K562 (cell line): ENCODE measurements around the gene RPAP2. TPM values are rescaled to one million over a fixed set of nuclear protein-coding genes. Genes with fewer than 3 reads are reported as not detected.

Source experiments
- ATAC-seq: fragments of 200-7000 bp; cut with Tn5 transposase; 3 replicates; pipeline ENCODE4 v1.9.1; 2020; ENCODE audit warnings: moderate library complexity
- BruUV-seq: library from RNA; stranded (reverse); fragments of 400-500 nt; replicated peaks from 2 replicates; lab custom pipeline; 2021; lab: Mats Ljungman, UMichigan
- CTCF ChIA-PET: fragments of 300-600 bp; formaldehyde crosslinking; extraction: SDS; loops from one replicate; lab custom pipeline; 2021; ENCODE audit warnings: low intra/inter-chr PET ratio; lab: Yijun Ruan, JAX
- POLR2A ChIA-PET: fragments of 300-600, 350-650 bp; sonication (Branson Sonifier 250); formaldehyde crosslinking; extraction: SDS; loops from one replicate; lab custom pipeline; 2021; ENCODE audit warnings: antibody characterized with exemption, inconsistent platforms; lab: Yijun Ruan, JAX
- DNase-seq, 4 experiments: peaks; one replicate each; pipeline versions ENCODE4 v3.0.0 to v3.0.0-alpha.2; 2011 to 2018; ENCODE audit warnings: low spot score in 3 of 4, mixed read lengths in 3 of 4; ENCODE audit errors: extremely low read depth in 1 of 4
- FAIRE-seq: peaks from 2 replicates; lab custom pipeline; 2011; peaks lifted over from hg19 to GRCh38; lab: Jason Lieb, UNC
- H2AFZ ChIP-seq: 2 replicates; pipeline ENCODE4 v1.6.0; 2011; ENCODE audit warnings: low read depth, low read length, control low read depth, inconsistent platforms
- H3K27ac ChIP-seq: fragments of 200-600 bp; 3 replicates; pipeline ENCODE4 v1.8.0; 2011; ENCODE audit warnings: low read depth, mild to moderate bottlenecking, control low read depth, inconsistent platforms, low read length, moderate library complexity, mixed read lengths; ENCODE audit errors: extremely low read depth
- H3K27me3 ChIP-seq, 2 experiments: fragments of 300-600 bp in 1 of 2; 2 replicates in 1 of 2; 3 replicates in 1 of 2; pipeline versions ENCODE4 v1.6.0 to v1.8.0; 2011; ENCODE audit warnings: inconsistent platforms in 2 of 2, low read length in 2 of 2, mild to moderate bottlenecking in 1 of 2, mixed read lengths in 1 of 2, moderate library complexity in 1 of 2; ENCODE audit not compliant: control insufficient read depth in 2 of 2, insufficient read depth in 2 of 2
- H3K36me3 ChIP-seq: fragments of 300-600 bp; 3 replicates; pipeline ENCODE4 v1.8.0; 2011; ENCODE audit warnings: mild to moderate bottlenecking, low read length, inconsistent platforms; ENCODE audit not compliant: control insufficient read depth, insufficient read depth
- H3K4me1 ChIP-seq, 2 experiments: fragments of 200-600 bp in 1 of 2; replicated peaks in 1 of 2; 2 replicates in 1 of 2; 3 replicates in 1 of 2; pipeline versions ENCODE4 v1.5.1 to v1.8.0; 2011; ENCODE audit warnings: inconsistent platforms in 2 of 2, low read length in 2 of 2, mild to moderate bottlenecking in 1 of 2, mixed read lengths in 1 of 2, moderate library complexity in 1 of 2; ENCODE audit not compliant: control insufficient read depth in 2 of 2, insufficient read depth in 2 of 2
- H3K4me2 ChIP-seq: 2 replicates; pipeline ENCODE4 v1.6.1; 2011; ENCODE audit warnings: low read length, control low read depth, inconsistent platforms, mixed read lengths; ENCODE audit not compliant: insufficient read depth
- H3K4me3 ChIP-seq: fragments of 200-600 bp; sonication (generic), shearing (Covaris generic); 2 replicates; pipeline ENCODE4 v1.5.1; 2016; ENCODE audit warnings: control low read depth, inconsistent platforms
- H3K79me2 ChIP-seq: fragments of 200-600 bp; 3 replicates; pipeline ENCODE4 v1.8.0; 2011; ENCODE audit warnings: low read length, inconsistent platforms; ENCODE audit not compliant: control insufficient read depth, insufficient read depth
- H3K9ac ChIP-seq, 2 experiments: 2 replicates each; pipeline versions ENCODE4 v1.6.0 to v1.6.1; 2011; ENCODE audit warnings: low read depth in 2 of 2, low read length in 2 of 2, control low read depth in 1 of 2, inconsistent platforms in 1 of 2, mild to moderate bottlenecking in 1 of 2, mixed read lengths in 1 of 2; ENCODE audit not compliant: insufficient read depth in 1 of 2
- H3K9me1 ChIP-seq: one replicate; pipeline ENCODE4 v1.6.0; 2011; ENCODE audit warnings: inconsistent platforms, mild to moderate bottlenecking, low read length, moderate library complexity; ENCODE audit not compliant: control insufficient read depth, insufficient read depth
- H3K9me3 ChIP-seq: replicated peaks from 2 replicates; pipeline ENCODE4 v1.5.1; 2011; ENCODE audit warnings: low read depth, low read length, inconsistent platforms; ENCODE audit not compliant: control insufficient read depth, insufficient read depth
- H4K20me1 ChIP-seq: replicated peaks from 2 replicates; pipeline ENCODE4 v1.6.1; 2011; ENCODE audit warnings: low read length, inconsistent platforms, mixed read lengths; ENCODE audit not compliant: control insufficient read depth, insufficient read depth
- CBX3 ChIP-seq, 2 experiments: IDR thresholded peaks; 1 replicate in 1 of 2; 2 replicates in 1 of 2; pipeline ENCODE4 v1.6.1; 2012; ENCODE audit warnings: inconsistent platforms in 2 of 2, low read length in 2 of 2, borderline replicate concordance in 1 of 2, control low read depth in 1 of 2
- CUX1 ChIP-seq: fragments of 200-800 bp; sonication (Bioruptor generic); IDR thresholded peaks from 2 replicates; pipeline ENCODE4 v1.6.1; 2016; ENCODE audit warnings: missing genetic modification characterization, missing compliant biosample characterization
- KHSRP ChIP-seq: fragments of 450-650 bp; IDR thresholded peaks from 2 replicates; pipeline ENCODE4 v1.6.1; 2017
- MEF2A ChIP-seq: IDR thresholded peaks from 2 replicates; pipeline ENCODE4 v1.6.1; 2011; ENCODE audit warnings: low read depth, mild to moderate bottlenecking, low read length, moderate library complexity; ENCODE audit not compliant: control insufficient read depth
- MEF2D ChIP-seq: conservative IDR thresholded peaks from 2 replicates; pipeline ENCODE4 v1.6.1; 2016; ENCODE audit warnings: low read depth, missing genetic modification characterization, missing compliant biosample characterization
- MYC ChIP-seq, 2 experiments: fragments of 250-450 bp in 1 of 2; sonication (Bioruptor Pico) in 1 of 2; IDR thresholded peaks; 2 replicates each; pipeline versions ENCODE4 v1.5.1 to v1.6.1; 2012 to 2021; ENCODE audit warnings: low read depth in 2 of 2, borderline replicate concordance in 1 of 2, improper control_type of control experiment in 1 of 2, low read length in 1 of 2, mild to moderate bottlenecking in 1 of 2, moderate library complexity in 1 of 2
- PTTG1 ChIP-seq: fragments of 450-650 bp; IDR thresholded peaks from 2 replicates; pipeline ENCODE4 v1.6.1; 2016; ENCODE audit warnings: low read depth, mild to moderate bottlenecking, missing genetic modification characterization, missing compliant biosample characterization
- RBM25 ChIP-seq: fragments of 200-400 bp; formaldehyde crosslinking; IDR thresholded peaks from 2 replicates; pipeline ENCODE4 v1.6.1; 2018; ENCODE audit warnings: low read length, low read depth, moderate library complexity; ENCODE audit not compliant: severe bottlenecking
- SMAD4 ChIP-seq: fragments of 250-450 bp; sonication (Bioruptor Pico); conservative IDR thresholded peaks from 2 replicates; pipeline ENCODE4 v1.8.0; 2021; ENCODE audit warnings: inconsistent platforms, mild to moderate bottlenecking, moderate library complexity
- TRIM24 ChIP-seq, 2 experiments: fragments of 450-650 bp; IDR thresholded peaks; 2 replicates each; pipeline ENCODE4 v1.6.1; 2016
- TRIM28 ChIP-seq: fragments of 450-650 bp; IDR thresholded peaks from 2 replicates; pipeline ENCODE4 v1.6.1; 2017
- ZNF280A ChIP-seq: fragments of 450-650 bp; IDR thresholded peaks from 2 replicates; pipeline ENCODE4 v1.6.1; 2018; ENCODE audit warnings: mild to moderate bottlenecking, low read depth; ENCODE audit not compliant: partially characterized antibody
- ZNF384 ChIP-seq: IDR thresholded peaks from 2 replicates; pipeline ENCODE4 v1.6.1; 2012; ENCODE audit warnings: low read depth, low read length, improper control_type of control experiment
- ZNF449 ChIP-seq: fragments of 250-450 bp; sonication (Bioruptor Pico); IDR thresholded peaks from 2 replicates; pipeline ENCODE4 v1.8.0; 2022; ENCODE audit warnings: moderate library complexity, mild to moderate bottlenecking, inconsistent platforms
- WGBS: fragments of 100-300 bp; shearing (Covaris generic); methylation state at CpG from one replicate; pipeline ENCODE4 v1.1.6; 2016; ENCODE audit warnings: low coverage, mixed read lengths; ENCODE audit not compliant: insufficient coverage; ENCODE audit errors: missing lambda C conversion rate; 5-methylcytosine and 5-hydroxymethylcytosine counted together
- in situ Hi-C: fragments of 300-500 bp; cut with MboI; formaldehyde crosslinking; loops from 4 replicates; pipeline ENCODE4 v1.15.0; 2018; ENCODE audit warnings: inconsistent platforms, mixed read lengths
- intact Hi-C: fragments of 100-400 bp; cut with micrococcal nuclease; formaldehyde crosslinking; loops from 2 replicates; pipeline ENCODE4 v1.14.2; 2022
- polyA plus RNA-seq, 8 experiments: library from polyadenylated mRNA; depleted of rRNA in 4 of 8; stranded (reverse) in 5 of 8; unstranded in 3 of 8; fragments of >200 nt; fragmentation: Nextera tagmentation in 2 of 8; fragmentation: Illumina TruSeq in 1 of 8; extraction: Ambion mirVana in 2 of 8; extraction: Trizol in 1 of 8; gene quantifications; 2 replicates each; pipeline versions ENCODE4 v1.2.1 to v1.2.3, GENCODE V29; 2011 to 2014; ENCODE audit warnings: inconsistent platforms in 1 of 8, missing spikeins in 1 of 8
- total RNA-seq, 7 experiments: library from RNA; depleted of rRNA in 6 of 7; stranded (reverse); fragments of >200 nt in 6 of 7; fragmentation: Illumina TruSeq in 2 of 7; extraction: Trizol in 2 of 7; gene quantifications; 2 replicates each; pipeline versions ENCODE4 v1.2.1 to v1.2.3, GENCODE V29; 2011 to 2021; ENCODE audit warnings: low replicate concordance in 1 of 7

Gene RPAP2
- total and polyA plus RNA-seq, 9 of the 15 experiments (the other 6 are each of a cell fraction or from before 2014, with no cell fraction given): 6.2 to 41.7 (median 28.7) TPM

DNA sequence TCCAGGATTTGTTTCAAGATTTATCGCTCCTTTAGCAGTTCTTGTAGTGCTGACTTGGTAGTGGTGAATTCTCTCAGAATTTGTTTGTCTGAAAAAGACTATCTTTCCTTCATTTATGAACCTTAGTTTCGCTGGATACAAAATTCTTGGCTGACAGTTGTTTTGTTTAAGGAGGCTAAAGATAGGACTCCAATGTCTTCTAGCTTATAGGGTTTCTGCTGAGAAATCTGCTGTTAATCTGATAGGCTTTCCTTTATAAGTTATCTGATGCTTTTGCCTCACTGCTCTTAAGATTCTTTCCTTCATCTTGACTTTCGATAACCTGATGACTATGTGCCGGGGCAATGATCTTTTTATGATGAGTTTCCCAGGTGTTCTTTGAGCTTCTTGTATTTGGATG, 28.9 kb downstream of the RPAP2 start:
- no TSS peak for BruUV-seq
- H3K9me3 ChIP-seq: peaks cover 9% of the 10 kb centered on the region
- no peaks in the 10 kb centered on the region for H4K20me1 ChIP-seq
- no peak overlapping the region for H3K9ac ChIP-seq
- no peaks in the 10 kb centered on the region; a peak in 1 of 5 replicates for H3K4me1 ChIP-seq
- CTCF ChIA-PET: no interaction called here
- H3K27ac ChIP-seq: no peak overlapping the region
- H2AFZ ChIP-seq: no peak overlapping the region
- no peak for DNase-seq
- TF ChIP-seq CUX1 (CRISPR knock-in tag) (no peak), CBX3 (IDR thresholded peaks at IDR 0.05; ENCODE audit: borderline replicate concordance in 1 of 2, low read length in 2 of 2) (peak in 1 of 2 experiments; percentile 77; a peak in 2 of 3 replicates), MEF2D (0 out of 2 replicates have a peak, but pooled peaks have one; percentile 54), ZNF384 (no peak), PTTG1 (tag) (no peak), KHSRP (no peak), ZNF280A (peak; percentile 79), SMAD4 (CRISPR knock-in tag) (no peak), MEF2A (peak; percentile 59; the same call in 1 of the 2 replicates), TRIM28 (peak; percentile 89), RBM25 (no peak), TRIM24 (IDR thresholded peaks at IDR 0.05) (peak in 1 of 2 experiments; percentile 69; a peak in 2 of 4 replicates), ZNF449 (no peak), MYC (IDR thresholded peaks at IDR 0.05; ENCODE audit: low read depth, low read length) (no peak), MYC (CRISPR knock-in tag; IDR thresholded peaks at IDR 0.05; ENCODE audit: borderline replicate concordance, low read depth) (no peak)
- H3K79me2 ChIP-seq: no peaks in the 10 kb centered on the region
- no peak for FAIRE-seq
- WGBS: 92% methylated on average over 4 of the region's 4 CpGs
- POLR2A ChIA-PET: no interaction called here
- H3K36me3 ChIP-seq: peaks cover 28% of the 10 kb centered on the region; the same call in 2 of the 3 replicates
- no peak overlapping the region for H3K4me3 ChIP-seq
- in situ Hi-C loops: no loop called here
- no peak for ATAC-seq
- H3K9me1 ChIP-seq: no peaks in the 10 kb centered on the region
- no peaks in the 10 kb centered on the region for H3K27me3 ChIP-seq
- intact Hi-C loops: no loop called here
- H3K4me2 ChIP-seq: no peak overlapping the region
